ENCODE data around the gene MTFP1. TPM values are rescaled to one million over a fixed set of nuclear protein-coding genes. Genes with fewer than 3 reads are reported as not detected.

MTFP1 gene
- total and polyA plus RNA-seq, 9 of the 15 experiments (the other 6 are each of a cell fraction or from before 2014, with no cell fraction given): 10.7 to 52.0 (median 30.1) TPM

GRCh38 chr22:30471616-30472318, 46.2 kb downstream of the MTFP1 start, which contains the start of gene SEC14L3:
Gene SEC14L3, minus strand, starts transcription at chr22:30472017. Its CDS starts 59 bp downstream, at chr22:30471958.
- no peaks in the 10 kb centered on the region for H3K9me1 ChIP-seq (ENCODE audit: control insufficient read depth, insufficient read depth, low read length)
- POLR2A ChIA-PET: no interaction called here
- H3K27ac ChIP-seq (ENCODE audit: extremely low read depth, low read depth, low read length): no peak within 1 kb of the TSS
- CTCF ChIA-PET (ENCODE audit: low intra/inter-chr PET ratio): no interaction called here
- FAIRE-seq: no peak
- no peak for DNase-seq (ENCODE audit: extremely low read depth in 1 of 4, low spot score in 3 of 4)
- no TSS peak for BruUV-seq (replicated peaks)
- H3K4me1 ChIP-seq (replicated peaks in 1 of 2; ENCODE audit: control insufficient read depth in 2 of 2, insufficient read depth in 2 of 2, low read length in 2 of 2): peaks cover 0 to 6% of the 10 kb centered on the region in 2 experiments; a peak in 2 of 5 replicates
- in situ Hi-C loops (cut with MboI) (no loop called here), intact Hi-C loops (cut with micrococcal nuclease) (no loop called here)
- 3% methylated on average over 12 of the region's 13 CpGs for WGBS (ENCODE audit: insufficient coverage, low coverage, missing lambda C conversion rate)
- ATAC-seq: no peak
- no peaks in the 10 kb centered on the region for H3K79me2 ChIP-seq (ENCODE audit: control insufficient read depth, insufficient read depth, low read length)
- H3K4me2 ChIP-seq (ENCODE audit: insufficient read depth, low read length): no peak within 1 kb of the TSS
- peaks cover 2 to 32% of the 10 kb centered on the region in 2 experiments; a peak in 4 of 5 replicates for H3K27me3 ChIP-seq (ENCODE audit: control insufficient read depth in 2 of 2, insufficient read depth in 2 of 2, low read length in 2 of 2)
- H3K4me3 ChIP-seq: no peak within 1 kb of the TSS
- peak within 1 kb of the TSS in 1 of 2 experiments; percentile 58; a peak in 2 of 4 replicates for H3K9ac ChIP-seq (ENCODE audit: insufficient read depth in 1 of 2, low read depth in 2 of 2, low read length in 2 of 2)
- H3K9me3 ChIP-seq (replicated peaks; ENCODE audit: control insufficient read depth, insufficient read depth, low read depth, low read length): no peaks in the 10 kb centered on the region
- H4K20me1 ChIP-seq (replicated peaks; ENCODE audit: control insufficient read depth, insufficient read depth, low read length): no peaks in the 10 kb centered on the region
- no peak within 1 kb of the TSS for H2AFZ ChIP-seq (ENCODE audit: low read depth, low read length)
- no peak for TF ChIP-seq MCM7 (IDR thresholded peaks at IDR 0.05)
- TF ChIP-seq ZNF830 (CRISPR knock-in tag; IDR thresholded peaks at IDR 0.05): no peak
- TF ChIP-seq FOXA3 (CRISPR knock-in tag; conservative IDR thresholded peaks at IDR 0.05 in 1 of 2, IDR thresholded peaks at IDR 0.05 in 1 of 2): no peak
- TF ChIP-seq RBM39 (optimal IDR thresholded peaks at IDR 0.05; ENCODE audit: low read depth, low read length): no peak
- TF ChIP-seq, protein P1, sequence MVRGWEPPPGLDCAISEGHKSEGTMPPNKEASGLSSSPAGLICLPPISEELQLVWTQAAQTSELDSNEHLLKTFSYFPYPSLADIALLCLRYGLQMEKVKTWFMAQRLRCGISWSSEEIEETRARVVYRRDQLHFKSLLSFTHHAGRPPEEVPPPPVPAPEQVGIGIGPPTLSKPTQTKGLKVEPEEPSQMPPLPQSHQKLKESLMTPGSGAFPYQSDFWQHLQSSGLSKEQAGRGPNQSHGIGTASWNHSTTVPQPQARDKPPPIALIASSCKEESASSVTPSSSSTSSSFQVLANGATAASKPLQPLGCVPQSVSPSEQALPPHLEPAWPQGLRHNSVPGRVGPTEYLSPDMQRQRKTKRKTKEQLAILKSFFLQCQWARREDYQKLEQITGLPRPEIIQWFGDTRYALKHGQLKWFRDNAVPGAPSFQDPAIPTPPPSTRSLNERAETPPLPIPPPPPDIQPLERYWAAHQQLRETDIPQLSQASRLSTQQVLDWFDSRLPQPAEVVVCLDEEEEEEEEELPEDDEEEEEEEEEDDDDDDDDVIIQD (CRISPR knock-in tag; IDR thresholded peaks at IDR 0.05): no peak
- no peak for TF ChIP-seq POLR2AphosphoS5 (IDR thresholded peaks at IDR 0.05; ENCODE audit: control insufficient read depth, insufficient read depth, low read depth, low read length)
- no peak for TF ChIP-seq HES1 (IDR thresholded peaks at IDR 0.05; ENCODE audit: low read depth)
- no peak for TF ChIP-seq U2AF1 (optimal IDR thresholded peaks at IDR 0.05; ENCODE audit: low read depth, low read length)
- no peak for TF ChIP-seq CEBPZ (IDR thresholded peaks at IDR 0.05; ENCODE audit: borderline replicate concordance, low read depth, low read length)
- H3K36me3 ChIP-seq (ENCODE audit: control insufficient read depth, insufficient read depth, low read length): no peaks in the 10 kb centered on the region
